HL-60 (cell line): ENCODE measurements around the gene OVCH2.

Experiments used
- DNase-seq, 2 experiments: peaks; one replicate each; pipeline ENCODE4 v3.0.0-alpha.2; 2010 to 2020; ENCODE audit warnings: low read depth in 1 of 2, low spot score in 1 of 2
- H3K27ac ChIP-seq: fragments of 250-450 bp; sonication (Bioruptor Pico); replicated peaks from 2 replicates; pipeline ENCODE4 v1.5.1; 2020; ENCODE audit warnings: mild to moderate bottlenecking, moderate library complexity
- H3K27me3 ChIP-seq: fragments of 250-450 bp; sonication (Bioruptor Pico); 2 replicates; pipeline ENCODE4 v1.5.1; 2021; ENCODE audit warnings: mild to moderate bottlenecking, moderate library complexity; ENCODE audit not compliant: insufficient read depth, poor library complexity, severe bottlenecking
- H3K4me3 ChIP-seq: replicated peaks from 2 replicates; pipeline ENCODE4 v1.5.1; 2011; ENCODE audit warnings: mild to moderate bottlenecking, control low read depth, low read length; ENCODE audit not compliant: insufficient read depth
- CTCF ChIP-seq: IDR thresholded peaks from one replicate; pipeline ENCODE4 v1.5.1; 2011; ENCODE audit warnings: low read length, control low read depth, inconsistent platforms; ENCODE audit not compliant: insufficient read depth
- GABPA ChIP-seq: IDR thresholded peaks from 2 replicates; pipeline ENCODE4 v1.6.1; 2012; ENCODE audit warnings: low read depth
- POLR2AphosphoS5 ChIP-seq: IDR thresholded peaks from 2 replicates; pipeline ENCODE4 v1.6.1; 2012; ENCODE audit warnings: low read depth
- REST ChIP-seq: IDR thresholded peaks from 2 replicates; pipeline ENCODE4 v1.6.1; 2012; ENCODE audit warnings: low read depth; ENCODE audit not compliant: insufficient replicate concordance
- SPI1 ChIP-seq: IDR thresholded peaks from 2 replicates; pipeline ENCODE4 v1.6.1; 2012; ENCODE audit warnings: low read depth, mild to moderate bottlenecking, borderline replicate concordance

OVCH2 gene

GRCh38 chr11:7670641-7671040 is 35.6 kb downstream of the OVCH2 start:
- DNase-seq, result no peak
- Histone ChIP-seq H3K27me3 (peaks cover 9% of the 10 kb centered on the region), H3K4me3 (no peak overlapping the region), H3K27ac (no peak overlapping the region)
- TF ChIP-seq POLR2AphosphoS5 (no peak), GABPA (no peak), SPI1 (no peak)

GRCh38 chr11:7668911-7669310 is 37.4 kb downstream of the OVCH2 start:
- DNase-seq, result no peak
- Histone ChIP-seq H3K27ac (no peak overlapping the region), H3K4me3 (no peak overlapping the region), H3K27me3 (peaks cover 7% of the 10 kb centered on the region)
- TF ChIP-seq POLR2AphosphoS5, result no peak
- no peak for TF ChIP-seq GABPA
- TF ChIP-seq CTCF, result no peak
- no peak for TF ChIP-seq REST
- no peak for TF ChIP-seq SPI1

- no peak overlapping the region for H3K27ac ChIP-seq
- no peak for DNase-seq
- TF ChIP-seq SPI1 (no peak), CTCF (no peak), GABPA (no peak), POLR2AphosphoS5 (no peak)
These were observed 37.8 kb downstream of the OVCH2 start for GRCh38 chr11:7668464-7668863.

GRCh38 chr11:7667460-7667859 is 38.8 kb downstream of the OVCH2 start:
- no peak overlapping the region for H3K4me3 ChIP-seq
- no peak for TF ChIP-seq CTCF
- TF ChIP-seq REST, result no peak
- no peak for TF ChIP-seq SPI1
- no peak for TF ChIP-seq GABPA
- no peak for TF ChIP-seq POLR2AphosphoS5
- no peak for DNase-seq

More at GRCh38 chr11:7668464-7668863, 37.8 kb downstream of the OVCH2 start:
- no peak overlapping the region for H3K4me3 ChIP-seq
- H3K27me3 ChIP-seq, result peaks cover 6% of the 10 kb centered on the region

More at GRCh38 chr11:7667460-7667859, 38.8 kb downstream of the OVCH2 start:
- Histone ChIP-seq H3K27ac (no peak overlapping the region), H3K27me3 (no peaks in the 10 kb centered on the region)
